Measurements from ENCODE around the gene G2E3. TPM values are rescaled to one million over a fixed set of nuclear protein-coding genes. Genes with fewer than 3 reads are reported as not detected.

Gene G2E3
- total and polyA plus RNA-seq, 2 of the 13 experiments (the other 11 are each of a cell fraction or from before 2014, with no cell fraction given): 22.8 to 63.0 TPM

DNA sequence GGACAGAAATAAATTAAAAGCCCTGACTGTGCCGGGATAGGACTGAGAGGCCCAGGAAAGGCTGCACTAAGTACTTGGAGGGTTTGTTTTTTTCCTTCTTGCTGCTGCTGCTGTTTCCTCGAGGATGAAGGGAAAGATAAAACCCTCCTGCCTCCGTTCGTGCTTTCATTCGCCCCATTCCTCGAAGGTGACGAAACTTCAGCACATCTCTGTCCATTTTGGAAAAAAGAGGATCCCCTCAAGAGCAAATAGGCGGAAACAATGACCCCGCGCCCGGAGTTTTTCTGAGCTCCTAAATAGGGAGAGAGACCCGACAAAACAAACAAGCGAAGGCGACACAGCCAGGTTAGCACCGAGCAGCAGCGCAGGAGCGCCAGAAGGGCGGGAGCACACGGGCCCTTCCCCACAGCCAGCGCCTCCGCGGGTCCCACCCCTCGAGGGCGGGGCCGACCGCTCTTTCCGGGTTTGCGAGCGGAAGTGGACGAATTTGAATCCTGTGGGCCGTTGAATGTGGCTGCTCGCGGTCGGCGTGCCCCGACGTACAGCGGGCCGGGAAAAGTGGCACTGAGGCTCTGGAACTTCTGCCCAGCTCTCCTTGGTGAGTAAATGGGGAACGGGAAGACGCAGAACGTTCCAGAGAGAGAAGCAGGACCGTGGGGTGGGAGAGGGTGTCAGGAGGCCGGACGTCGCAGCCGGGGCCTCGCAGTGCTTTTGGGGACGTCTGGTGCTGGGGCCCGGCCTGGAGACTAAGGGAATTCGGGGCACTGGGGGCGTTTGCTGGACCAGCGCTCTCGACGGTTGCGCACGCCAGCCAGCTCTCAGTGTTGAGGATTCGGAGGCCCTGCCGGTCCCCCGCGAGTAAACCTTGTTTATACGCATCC lies at the start of gene G2E3 (continued):
- TF ChIP-seq, protein P1, sequence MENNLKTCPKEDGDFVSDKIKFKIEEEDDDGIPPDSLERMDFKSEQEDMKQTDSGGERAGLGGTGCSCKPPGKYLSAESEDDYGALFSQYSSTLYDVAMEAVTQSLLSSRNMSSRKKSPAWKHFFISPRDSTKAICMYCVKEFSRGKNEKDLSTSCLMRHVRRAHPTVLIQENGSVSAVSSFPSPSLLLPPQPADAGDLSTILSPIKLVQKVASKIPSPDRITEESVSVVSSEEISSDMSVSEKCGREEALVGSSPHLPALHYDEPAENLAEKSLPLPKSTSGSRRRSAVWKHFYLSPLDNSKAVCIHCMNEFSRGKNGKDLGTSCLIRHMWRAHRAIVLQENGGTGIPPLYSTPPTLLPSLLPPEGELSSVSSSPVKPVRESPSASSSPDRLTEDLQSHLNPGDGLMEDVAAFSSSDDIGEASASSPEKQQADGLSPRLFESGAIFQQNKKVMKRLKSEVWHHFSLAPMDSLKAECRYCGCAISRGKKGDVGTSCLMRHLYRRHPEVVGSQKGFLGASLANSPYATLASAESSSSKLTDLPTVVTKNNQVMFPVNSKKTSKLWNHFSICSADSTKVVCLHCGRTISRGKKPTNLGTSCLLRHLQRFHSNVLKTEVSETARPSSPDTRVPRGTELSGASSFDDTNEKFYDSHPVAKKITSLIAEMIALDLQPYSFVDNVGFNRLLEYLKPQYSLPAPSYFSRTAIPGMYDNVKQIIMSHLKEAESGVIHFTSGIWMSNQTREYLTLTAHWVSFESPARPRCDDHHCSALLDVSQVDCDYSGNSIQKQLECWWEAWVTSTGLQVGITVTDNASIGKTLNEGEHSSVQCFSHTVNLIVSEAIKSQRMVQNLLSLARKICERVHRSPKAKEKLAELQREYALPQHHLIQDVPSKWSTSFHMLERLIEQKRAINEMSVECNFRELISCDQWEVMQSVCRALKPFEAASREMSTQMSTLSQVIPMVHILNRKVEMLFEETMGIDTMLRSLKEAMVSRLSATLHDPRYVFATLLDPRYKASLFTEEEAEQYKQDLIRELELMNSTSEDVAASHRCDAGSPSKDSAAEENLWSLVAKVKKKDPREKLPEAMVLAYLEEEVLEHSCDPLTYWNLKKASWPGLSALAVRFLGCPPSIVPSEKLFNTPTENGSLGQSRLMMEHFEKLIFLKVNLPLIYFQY (CRISPR knock-in tag; IDR thresholded peaks at IDR 0.05; ENCODE audit: borderline replicate concordance): peak; percentile 74; the same call in 1 of the 2 replicates
- TF ChIP-seq, protein P2, sequence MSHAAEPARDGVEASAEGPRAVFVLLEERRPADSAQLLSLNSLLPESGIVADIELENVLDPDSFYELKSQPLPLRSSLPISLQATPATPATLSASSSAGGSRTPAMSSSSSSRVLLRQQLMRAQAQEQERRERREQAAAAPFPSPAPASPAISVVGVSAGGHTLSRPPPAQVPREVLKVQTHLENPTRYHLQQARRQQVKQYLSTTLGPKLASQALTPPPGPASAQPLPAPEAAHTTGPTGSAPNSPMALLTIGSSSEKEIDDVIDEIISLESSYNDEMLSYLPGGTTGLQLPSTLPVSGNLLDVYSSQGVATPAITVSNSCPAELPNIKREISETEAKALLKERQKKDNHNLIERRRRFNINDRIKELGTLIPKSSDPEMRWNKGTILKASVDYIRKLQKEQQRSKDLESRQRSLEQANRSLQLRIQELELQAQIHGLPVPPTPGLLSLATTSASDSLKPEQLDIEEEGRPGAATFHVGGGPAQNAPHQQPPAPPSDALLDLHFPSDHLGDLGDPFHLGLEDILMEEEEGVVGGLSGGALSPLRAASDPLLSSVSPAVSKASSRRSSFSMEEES (CRISPR knock-in tag; IDR thresholded peaks at IDR 0.05): peak; percentile 82
- TF ChIP-seq, protein P3, sequence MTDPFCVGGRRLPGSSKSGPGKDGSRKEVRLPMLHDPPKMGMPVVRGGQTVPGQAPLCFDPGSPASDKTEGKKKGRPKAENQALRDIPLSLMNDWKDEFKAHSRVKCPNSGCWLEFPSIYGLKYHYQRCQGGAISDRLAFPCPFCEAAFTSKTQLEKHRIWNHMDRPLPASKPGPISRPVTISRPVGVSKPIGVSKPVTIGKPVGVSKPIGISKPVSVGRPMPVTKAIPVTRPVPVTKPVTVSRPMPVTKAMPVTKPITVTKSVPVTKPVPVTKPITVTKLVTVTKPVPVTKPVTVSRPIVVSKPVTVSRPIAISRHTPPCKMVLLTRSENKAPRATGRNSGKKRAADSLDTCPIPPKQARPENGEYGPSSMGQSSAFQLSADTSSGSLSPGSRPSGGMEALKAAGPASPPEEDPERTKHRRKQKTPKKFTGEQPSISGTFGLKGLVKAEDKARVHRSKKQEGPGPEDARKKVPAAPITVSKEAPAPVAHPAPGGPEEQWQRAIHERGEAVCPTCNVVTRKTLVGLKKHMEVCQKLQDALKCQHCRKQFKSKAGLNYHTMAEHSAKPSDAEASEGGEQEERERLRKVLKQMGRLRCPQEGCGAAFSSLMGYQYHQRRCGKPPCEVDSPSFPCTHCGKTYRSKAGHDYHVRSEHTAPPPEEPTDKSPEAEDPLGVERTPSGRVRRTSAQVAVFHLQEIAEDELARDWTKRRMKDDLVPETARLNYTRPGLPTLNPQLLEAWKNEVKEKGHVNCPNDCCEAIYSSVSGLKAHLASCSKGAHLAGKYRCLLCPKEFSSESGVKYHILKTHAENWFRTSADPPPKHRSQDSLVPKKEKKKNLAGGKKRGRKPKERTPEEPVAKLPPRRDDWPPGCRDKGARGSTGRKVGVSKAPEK (CRISPR knock-in tag; IDR thresholded peaks at IDR 0.05; ENCODE audit: borderline replicate concordance): peak; percentile 99
- TF ChIP-seq NCOA1 (CRISPR knock-in tag; IDR thresholded peaks at IDR 0.05) (peak; percentile 99), ZNF878 (CRISPR knock-in tag; IDR thresholded peaks at IDR 0.05) (peak; percentile 99), CHD2 (IDR thresholded peaks at IDR 0.05; ENCODE audit: low read depth, low read length) (no peak), HMG20A (CRISPR knock-in tag; IDR thresholded peaks at IDR 0.05; ENCODE audit: borderline replicate concordance) (peak; percentile 24; the same call in 1 of the 2 replicates), CBX1 (IDR thresholded peaks at IDR 0.05; ENCODE audit: low read depth) (peak; percentile 93), ZNF615 (CRISPR knock-in tag; IDR thresholded peaks at IDR 0.05; ENCODE audit: borderline replicate concordance) (peak; percentile 93; the same call in 1 of the 2 replicates), ATF1 (CRISPR knock-in tag; IDR thresholded peaks at IDR 0.05) (no peak), ASH2L (IDR thresholded peaks at IDR 0.05; ENCODE audit: insufficient read length, low read depth, low read length) (peak; percentile 100), ZNF562 (CRISPR knock-in tag; IDR thresholded peaks at IDR 0.05; ENCODE audit: borderline replicate concordance) (0 out of 2 replicates have a peak, but pooled peaks have one; percentile 55), SMARCC2 (IDR thresholded peaks at IDR 0.05) (no peak), ZNF552 (CRISPR knock-in tag; IDR thresholded peaks at IDR 0.05; ENCODE audit: borderline replicate concordance) (no peak; the same call in 1 of the 2 replicates), SP140L (CRISPR knock-in tag; IDR thresholded peaks at IDR 0.05; ENCODE audit: borderline replicate concordance) (peak; percentile 80; the same call in 1 of the 2 replicates)
- TF ChIP-seq, protein P4, sequence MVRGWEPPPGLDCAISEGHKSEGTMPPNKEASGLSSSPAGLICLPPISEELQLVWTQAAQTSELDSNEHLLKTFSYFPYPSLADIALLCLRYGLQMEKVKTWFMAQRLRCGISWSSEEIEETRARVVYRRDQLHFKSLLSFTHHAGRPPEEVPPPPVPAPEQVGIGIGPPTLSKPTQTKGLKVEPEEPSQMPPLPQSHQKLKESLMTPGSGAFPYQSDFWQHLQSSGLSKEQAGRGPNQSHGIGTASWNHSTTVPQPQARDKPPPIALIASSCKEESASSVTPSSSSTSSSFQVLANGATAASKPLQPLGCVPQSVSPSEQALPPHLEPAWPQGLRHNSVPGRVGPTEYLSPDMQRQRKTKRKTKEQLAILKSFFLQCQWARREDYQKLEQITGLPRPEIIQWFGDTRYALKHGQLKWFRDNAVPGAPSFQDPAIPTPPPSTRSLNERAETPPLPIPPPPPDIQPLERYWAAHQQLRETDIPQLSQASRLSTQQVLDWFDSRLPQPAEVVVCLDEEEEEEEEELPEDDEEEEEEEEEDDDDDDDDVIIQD (CRISPR knock-in tag; IDR thresholded peaks at IDR 0.05; ENCODE audit: low read depth): peak; percentile 99
- TF ChIP-seq, protein P5, sequence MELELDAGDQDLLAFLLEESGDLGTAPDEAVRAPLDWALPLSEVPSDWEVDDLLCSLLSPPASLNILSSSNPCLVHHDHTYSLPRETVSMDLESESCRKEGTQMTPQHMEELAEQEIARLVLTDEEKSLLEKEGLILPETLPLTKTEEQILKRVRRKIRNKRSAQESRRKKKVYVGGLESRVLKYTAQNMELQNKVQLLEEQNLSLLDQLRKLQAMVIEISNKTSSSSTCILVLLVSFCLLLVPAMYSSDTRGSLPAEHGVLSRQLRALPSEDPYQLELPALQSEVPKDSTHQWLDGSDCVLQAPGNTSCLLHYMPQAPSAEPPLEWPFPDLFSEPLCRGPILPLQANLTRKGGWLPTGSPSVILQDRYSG (CRISPR knock-in tag; IDR thresholded peaks at IDR 0.05): peak; percentile 75; the same call in 1 of the 2 replicates
